ENCODE results near the gene KCNMA1. TPM values are rescaled to one million over a fixed set of nuclear protein-coding genes. Genes with fewer than 3 reads are reported as not detected.

KCNMA1 gene
- total and polyA plus RNA-seq, 10 of the 15 experiments (the other 5 are each of a cell fraction or from before 2014, with no cell fraction given) = 8.5 to 77.0 (median 21.3) TPM

DNA sequence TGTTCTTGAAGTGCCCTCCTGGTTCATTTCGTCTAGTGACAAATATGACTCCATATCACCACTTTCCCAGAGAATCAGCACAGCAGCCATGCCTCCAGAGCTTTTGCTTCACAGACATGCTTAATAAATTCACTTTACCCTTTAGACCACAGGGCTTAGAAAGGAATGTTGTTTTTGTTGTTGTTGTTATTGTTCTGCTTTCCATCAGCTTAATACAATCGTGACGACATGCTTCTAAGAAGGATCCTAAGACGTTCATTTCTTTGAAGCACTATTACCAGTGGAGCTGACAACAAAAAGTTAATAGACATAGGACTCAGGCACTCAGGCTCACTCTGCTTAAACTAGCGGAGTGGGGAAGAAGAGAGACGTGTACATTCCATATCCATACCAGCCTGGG lies 418.6 kb downstream of the KCNMA1 start:
- no TSS peak for BruUV-seq (replicated peaks)
- SMC1A ChIA-PET (ENCODE audit: uncharacterized antibody, unreplicated experiment) = interaction anchor here (0.6 to 1.3 kb wide), 2 partner anchors 8 to 146 kb away, joined by 3 read pairs; no protein-coding TSS in a partner anchor
- WGBS (ENCODE audit: insufficient coverage, insufficient replicate concordance, low lambda C conversion rate, missing lambda C conversion rate) = 36% methylated on average over 6 of the region's 6 CpGs
- FAIRE-seq (no peak), ATAC-seq (no peak), DNase-seq (ENCODE audit: low read depth, low spot score) (no peak)
- no peaks in the 10 kb centered on the region for H3K36me3 ChIP-seq (ENCODE audit: control insufficient read depth in 2 of 2, insufficient read depth in 2 of 2, low read length in 1 of 2)
- no peaks in the 10 kb centered on the region for H4K20me1 ChIP-seq (ENCODE audit: control insufficient read depth, insufficient read depth)
- POLR2A ChIA-PET = interaction anchor here (0.6 kb wide), 1 partner anchor 10 kb away, joined by 3 read pairs; no protein-coding TSS in a partner anchor
- H3K27me3 ChIP-seq (replicated peaks in 1 of 2; ENCODE audit: control insufficient read depth in 2 of 2, insufficient read depth in 2 of 2, low read length in 1 of 2) = no peaks in the 10 kb centered on the region
- H3K4me1 ChIP-seq (ENCODE audit: control insufficient read depth, insufficient read depth, low read length) = no peaks in the 10 kb centered on the region
- intact Hi-C loops (cut with micrococcal nuclease; ENCODE audit: unreplicated experiment) (no loop called here), in situ Hi-C loops (cut with MboI) (no loop called here)
- RAD21 ChIA-PET (ENCODE audit: unreplicated experiment) = no interaction called here
- CTCF ChIA-PET = no interaction called here
- no peak overlapping the region for H3K4me3 ChIP-seq
- H3K79me2 ChIP-seq (ENCODE audit: control insufficient read depth, insufficient read depth, low read length) = no peaks in the 10 kb centered on the region
- no peak overlapping the region for H2AFZ ChIP-seq (ENCODE audit: control insufficient read depth, low read depth, low read length)
- H3K27ac ChIP-seq (ENCODE audit: control insufficient read depth, insufficient read depth) = no peak overlapping the region
- H3K9me3 ChIP-seq (replicated peaks; ENCODE audit: control insufficient read depth, insufficient read depth, low read length) = no peaks in the 10 kb centered on the region
- no peak overlapping the region for H3K4me2 ChIP-seq (ENCODE audit: control insufficient read depth, insufficient read depth)
- no peak for TF ChIP-seq DPF2 (IDR thresholded peaks at IDR 0.05)
- TF ChIP-seq, protein P1, sequence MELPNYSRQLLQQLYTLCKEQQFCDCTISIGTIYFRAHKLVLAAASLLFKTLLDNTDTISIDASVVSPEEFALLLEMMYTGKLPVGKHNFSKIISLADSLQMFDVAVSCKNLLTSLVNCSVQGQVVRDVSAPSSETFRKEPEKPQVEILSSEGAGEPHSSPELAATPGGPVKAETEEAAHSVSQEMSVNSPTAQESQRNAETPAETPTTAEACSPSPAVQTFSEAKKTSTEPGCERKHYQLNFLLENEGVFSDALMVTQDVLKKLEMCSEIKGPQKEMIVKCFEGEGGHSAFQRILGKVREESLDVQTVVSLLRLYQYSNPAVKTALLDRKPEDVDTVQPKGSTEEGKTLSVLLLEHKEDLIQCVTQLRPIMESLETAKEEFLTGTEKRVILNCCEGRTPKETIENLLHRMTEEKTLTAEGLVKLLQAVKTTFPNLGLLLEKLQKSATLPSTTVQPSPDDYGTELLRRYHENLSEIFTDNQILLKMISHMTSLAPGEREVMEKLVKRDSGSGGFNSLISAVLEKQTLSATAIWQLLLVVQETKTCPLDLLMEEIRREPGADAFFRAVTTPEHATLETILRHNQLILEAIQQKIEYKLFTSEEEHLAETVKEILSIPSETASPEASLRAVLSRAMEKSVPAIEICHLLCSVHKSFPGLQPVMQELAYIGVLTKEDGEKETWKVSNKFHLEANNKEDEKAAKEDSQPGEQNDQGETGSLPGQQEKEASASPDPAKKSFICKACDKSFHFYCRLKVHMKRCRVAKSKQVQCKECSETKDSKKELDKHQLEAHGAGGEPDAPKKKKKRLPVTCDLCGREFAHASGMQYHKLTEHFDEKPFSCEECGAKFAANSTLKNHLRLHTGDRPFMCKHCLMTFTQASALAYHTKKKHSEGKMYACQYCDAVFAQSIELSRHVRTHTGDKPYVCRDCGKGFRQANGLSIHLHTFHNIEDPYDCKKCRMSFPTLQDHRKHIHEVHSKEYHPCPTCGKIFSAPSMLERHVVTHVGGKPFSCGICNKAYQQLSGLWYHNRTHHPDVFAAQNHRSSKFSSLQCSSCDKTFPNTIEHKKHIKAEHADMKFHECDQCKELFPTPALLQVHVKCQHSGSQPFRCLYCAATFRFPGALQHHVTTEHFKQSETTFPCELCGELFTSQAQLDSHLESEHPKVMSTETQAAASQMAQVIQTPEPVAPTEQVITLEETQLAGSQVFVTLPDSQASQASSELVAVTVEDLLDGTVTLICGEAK (IDR thresholded peaks at IDR 0.05; ENCODE audit: borderline replicate concordance) = no peak
- no peak for TF ChIP-seq BMI1 (IDR thresholded peaks at IDR 0.05; ENCODE audit: borderline replicate concordance)
- no peak for TF ChIP-seq NRF1 (conservative IDR thresholded peaks at IDR 0.05; ENCODE audit: low read depth, low read length)
- TF ChIP-seq IRF4 (IDR thresholded peaks at IDR 0.05; ENCODE audit: low read depth, low read length) = no peak
- TF ChIP-seq HDAC6 (IDR thresholded peaks at IDR 0.05; ENCODE audit: unreplicated experiment) = no peak
- no peak for TF ChIP-seq MEF2A (IDR thresholded peaks at IDR 0.05; ENCODE audit: insufficient read depth, low read depth, low read length)
- no peak for TF ChIP-seq MTA2 (IDR thresholded peaks at IDR 0.05; ENCODE audit: low read depth)
- no peak for TF ChIP-seq MAX (IDR thresholded peaks at IDR 0.05; ENCODE audit: low read depth, low read length)
- no peak for TF ChIP-seq CBFB (IDR thresholded peaks at IDR 0.05; ENCODE audit: low read depth)
- no peak for TF ChIP-seq CBX3 (IDR thresholded peaks at IDR 0.05; ENCODE audit: borderline replicate concordance, low read depth)
- no peak for TF ChIP-seq ZBED1 (IDR thresholded peaks at IDR 0.05; ENCODE audit: borderline replicate concordance)
- no peak for TF ChIP-seq MEF2B (IDR thresholded peaks at IDR 0.05; ENCODE audit: partially characterized antibody, poor library complexity, severe bottlenecking)
- TF ChIP-seq E2F4 (IDR thresholded peaks at IDR 0.05; ENCODE audit: low read depth, low read length) = no peak
- TF ChIP-seq, protein P2, sequence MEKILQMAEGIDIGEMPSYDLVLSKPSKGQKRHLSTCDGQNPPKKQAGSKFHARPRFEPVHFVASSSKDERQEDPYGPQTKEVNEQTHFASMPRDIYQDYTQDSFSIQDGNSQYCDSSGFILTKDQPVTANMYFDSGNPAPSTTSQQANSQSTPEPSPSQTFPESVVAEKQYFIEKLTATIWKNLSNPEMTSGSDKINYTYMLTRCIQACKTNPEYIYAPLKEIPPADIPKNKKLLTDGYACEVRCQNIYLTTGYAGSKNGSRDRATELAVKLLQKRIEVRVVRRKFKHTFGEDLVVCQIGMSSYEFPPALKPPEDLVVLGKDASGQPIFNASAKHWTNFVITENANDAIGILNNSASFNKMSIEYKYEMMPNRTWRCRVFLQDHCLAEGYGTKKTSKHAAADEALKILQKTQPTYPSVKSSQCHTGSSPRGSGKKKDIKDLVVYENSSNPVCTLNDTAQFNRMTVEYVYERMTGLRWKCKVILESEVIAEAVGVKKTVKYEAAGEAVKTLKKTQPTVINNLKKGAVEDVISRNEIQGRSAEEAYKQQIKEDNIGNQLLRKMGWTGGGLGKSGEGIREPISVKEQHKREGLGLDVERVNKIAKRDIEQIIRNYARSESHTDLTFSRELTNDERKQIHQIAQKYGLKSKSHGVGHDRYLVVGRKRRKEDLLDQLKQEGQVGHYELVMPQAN (conservative IDR thresholded peaks at IDR 0.05) = no peak
- TF ChIP-seq, protein P3, sequence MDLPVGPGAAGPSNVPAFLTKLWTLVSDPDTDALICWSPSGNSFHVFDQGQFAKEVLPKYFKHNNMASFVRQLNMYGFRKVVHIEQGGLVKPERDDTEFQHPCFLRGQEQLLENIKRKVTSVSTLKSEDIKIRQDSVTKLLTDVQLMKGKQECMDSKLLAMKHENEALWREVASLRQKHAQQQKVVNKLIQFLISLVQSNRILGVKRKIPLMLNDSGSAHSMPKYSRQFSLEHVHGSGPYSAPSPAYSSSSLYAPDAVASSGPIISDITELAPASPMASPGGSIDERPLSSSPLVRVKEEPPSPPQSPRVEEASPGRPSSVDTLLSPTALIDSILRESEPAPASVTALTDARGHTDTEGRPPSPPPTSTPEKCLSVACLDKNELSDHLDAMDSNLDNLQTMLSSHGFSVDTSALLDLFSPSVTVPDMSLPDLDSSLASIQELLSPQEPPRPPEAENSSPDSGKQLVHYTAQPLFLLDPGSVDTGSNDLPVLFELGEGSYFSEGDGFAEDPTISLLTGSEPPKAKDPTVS (IDR thresholded peaks at IDR 0.05; ENCODE audit: low read depth, low read length) = no peak
- TF ChIP-seq SRF (IDR thresholded peaks at IDR 0.05; ENCODE audit: low read depth in 2 of 2, low read length in 2 of 2) = no peak
- no peak overlapping the region for H3K9ac ChIP-seq (ENCODE audit: control insufficient read depth, insufficient read depth, low read length)
